Lung (tissue), 12 donors: Measurements from ENCODE around the gene ALLC. TPM values are rescaled to one million over a fixed set of nuclear protein-coding genes. Genes with fewer than 3 reads are reported as not detected.

Experiments used
- ATAC-seq: fragments of 200-7000 bp; cut with Tn5 transposase; one replicate; pipeline ENCODE4 v1.9.1; 2020; ENCODE audit warnings: moderate number of reproducible peaks; ENCODE audit not compliant: insufficient read depth, low FRiP score
- DNase-seq, 3 donors: peaks; one replicate each; pipeline ENCODE4 v3.0.0-alpha.2; 2013 to 2017
- H3K27ac ChIP-seq, 2 donors: one replicate each; pipeline ENCODE4 v1.5.1; 2013; ENCODE audit warnings: mild to moderate bottlenecking in 2 of 2, moderate library complexity in 2 of 2, control low read depth in 1 of 2, inconsistent platforms in 1 of 2, low read depth in 1 of 2, low read length in 1 of 2
- H3K27me3 ChIP-seq, 3 donors: one replicate each; pipeline ENCODE4 v1.5.1; 2013; ENCODE audit warnings: low read length in 2 of 3; ENCODE audit not compliant: control insufficient read depth in 3 of 3, insufficient read depth in 3 of 3
- H3K36me3 ChIP-seq, 4 donors: one replicate each; pipeline ENCODE4 v1.5.1; 2013; ENCODE audit warnings: low read length in 4 of 4, mild to moderate bottlenecking in 1 of 4, moderate library complexity in 1 of 4; ENCODE audit not compliant: control insufficient read depth in 4 of 4, insufficient read depth in 4 of 4
- H3K4me1 ChIP-seq, 5 donors: one replicate each; pipeline ENCODE4 v1.5.1; 2013; ENCODE audit warnings: low read length in 5 of 5, mild to moderate bottlenecking in 2 of 5, moderate library complexity in 1 of 5; ENCODE audit not compliant: control insufficient read depth in 5 of 5, insufficient read depth in 5 of 5
- H3K4me3 ChIP-seq: one replicate; pipeline ENCODE4 v1.5.1; 2013; ENCODE audit warnings: mild to moderate bottlenecking, control low read depth, moderate library complexity
- H3K9ac ChIP-seq, 2 donors: one replicate each; pipeline ENCODE4 v1.5.1; 2013; ENCODE audit warnings: low read length in 2 of 2, control low read depth in 1 of 2; ENCODE audit not compliant: insufficient read depth in 1 of 2
- H3K9me3 ChIP-seq, 4 donors: one replicate each; pipeline ENCODE4 v1.5.1; 2013; ENCODE audit warnings: low read length in 3 of 4, mild to moderate bottlenecking in 1 of 4, moderate library complexity in 1 of 4; ENCODE audit not compliant: control insufficient read depth in 4 of 4, insufficient read depth in 3 of 4
- WGBS, 2 donors: extraction: QIAGEN DNeasy Blood & Tissue Kit; methylation state at CpG; one replicate each; pipeline ENCODE4 v1.1.7; 2013; 5-methylcytosine and 5-hydroxymethylcytosine counted together
- polyA plus RNA-seq, 2 donors: library from polyadenylated mRNA; stranded (reverse); fragments of 200-250 nt; gene quantifications; one replicate each; pipeline ENCODE4 v1.2.1, GENCODE V29; 2013
- total RNA-seq, 2 donors: library from RNA; depleted of rRNA in 1 of 2; stranded (reverse); fragments of >200 nt in 1 of 2; gene quantifications; one replicate each; pipeline ENCODE4 v1.2.1, GENCODE V29; 2014 to 2021
- TF ChIP-seq, protein P1 (sequence below): IDR thresholded peaks from 2 replicates; pipeline ENCODE4 v1.5.1; 2012; ENCODE audit warnings: mild to moderate bottlenecking; ENCODE audit errors: control extremely low read depth, extremely low read depth
- donor health status: control.
- donor health status: control.
- donor health status: Bipolar disorder and iron deficiency.
- donor health status: healthy.
- donor health status: DM: yes; HTN: yes; CAD: no.

The ALLC gene
- total and polyA plus RNA-seq, 4 donors, result 0.06 TPM; not detected in 3

DNA sequence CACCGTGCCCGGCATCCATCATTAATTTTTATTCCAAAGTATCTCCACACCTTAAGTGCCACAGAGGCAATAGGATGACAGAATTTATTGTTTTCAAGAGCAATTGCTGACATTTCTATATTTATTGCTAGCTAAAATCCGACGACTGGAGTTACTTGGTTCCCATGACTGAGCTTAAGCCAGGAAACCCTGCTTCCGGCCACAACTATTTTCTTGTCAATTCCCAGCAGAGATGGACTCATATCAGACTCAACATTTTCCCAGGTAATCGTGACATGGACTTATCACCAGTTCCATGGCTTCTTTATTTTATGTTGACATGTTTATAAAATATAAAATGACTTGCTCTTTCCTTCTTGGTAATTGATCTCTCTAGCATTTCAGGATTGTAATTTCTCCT lies 24.8 kb downstream of the ALLC start:
- H3K9ac ChIP-seq, result no peak overlapping the region
- no peaks in the 10 kb centered on the region for H3K9me3 ChIP-seq
- no peak overlapping the region for H3K27ac ChIP-seq
- H3K4me1 ChIP-seq, result no peaks in the 10 kb centered on the region
- H3K4me3 ChIP-seq, result no peak overlapping the region
- TF ChIP-seq, protein P1, sequence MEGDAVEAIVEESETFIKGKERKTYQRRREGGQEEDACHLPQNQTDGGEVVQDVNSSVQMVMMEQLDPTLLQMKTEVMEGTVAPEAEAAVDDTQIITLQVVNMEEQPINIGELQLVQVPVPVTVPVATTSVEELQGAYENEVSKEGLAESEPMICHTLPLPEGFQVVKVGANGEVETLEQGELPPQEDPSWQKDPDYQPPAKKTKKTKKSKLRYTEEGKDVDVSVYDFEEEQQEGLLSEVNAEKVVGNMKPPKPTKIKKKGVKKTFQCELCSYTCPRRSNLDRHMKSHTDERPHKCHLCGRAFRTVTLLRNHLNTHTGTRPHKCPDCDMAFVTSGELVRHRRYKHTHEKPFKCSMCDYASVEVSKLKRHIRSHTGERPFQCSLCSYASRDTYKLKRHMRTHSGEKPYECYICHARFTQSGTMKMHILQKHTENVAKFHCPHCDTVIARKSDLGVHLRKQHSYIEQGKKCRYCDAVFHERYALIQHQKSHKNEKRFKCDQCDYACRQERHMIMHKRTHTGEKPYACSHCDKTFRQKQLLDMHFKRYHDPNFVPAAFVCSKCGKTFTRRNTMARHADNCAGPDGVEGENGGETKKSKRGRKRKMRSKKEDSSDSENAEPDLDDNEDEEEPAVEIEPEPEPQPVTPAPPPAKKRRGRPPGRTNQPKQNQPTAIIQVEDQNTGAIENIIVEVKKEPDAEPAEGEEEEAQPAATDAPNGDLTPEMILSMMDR, result no peak
- WGBS, 2 donors, result 73 to 80% methylated on average over 6 of the region's 6 CpGs
- no peak for ATAC-seq
- DNase-seq, result no peak
- H3K27me3 ChIP-seq, result no peaks in the 10 kb centered on the region
- H3K36me3 ChIP-seq, result no peaks in the 10 kb centered on the region

DNA sequence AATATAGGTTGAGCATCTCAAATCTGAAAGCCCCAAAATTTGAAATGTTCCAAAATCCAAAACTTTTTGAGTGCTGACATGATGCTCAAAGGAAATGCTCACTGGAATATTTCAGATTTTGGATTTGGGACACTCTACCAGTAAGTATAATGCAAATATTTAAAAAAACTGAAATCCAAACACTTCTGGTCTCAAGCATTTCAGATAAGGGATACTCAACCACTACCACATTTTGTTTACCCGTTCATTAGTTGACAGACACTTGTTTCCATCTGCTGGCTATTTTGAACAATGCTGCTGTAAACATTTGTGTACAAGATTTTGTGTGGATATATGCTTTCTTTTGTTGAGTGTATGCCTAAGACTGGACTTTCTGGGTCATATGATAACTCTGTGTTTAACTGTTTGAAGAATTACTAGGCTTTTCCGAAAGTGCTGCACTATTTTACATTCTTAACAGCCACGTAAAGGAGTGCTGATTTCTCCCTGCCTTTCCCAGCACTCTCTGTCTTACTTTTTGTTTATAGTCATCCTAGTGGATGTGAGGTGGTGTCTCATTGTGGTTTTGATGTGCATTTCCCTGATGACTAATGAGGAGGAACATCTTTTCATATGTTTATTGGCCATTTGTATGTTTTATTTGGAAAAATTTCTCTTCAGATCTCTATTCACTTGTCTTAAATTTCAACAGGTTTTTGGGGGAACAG lies 25.9 kb downstream of the ALLC start:
- no peaks in the 10 kb centered on the region for H3K9me3 ChIP-seq
- TF ChIP-seq, protein P1, result no peak
- no peak overlapping the region for H3K27ac ChIP-seq
- H3K36me3 ChIP-seq, result no peaks in the 10 kb centered on the region
- no peak overlapping the region for H3K9ac ChIP-seq
- ATAC-seq, result no peak
- H3K27me3 ChIP-seq, result no peaks in the 10 kb centered on the region
- peak in 2 of 3 donors; percentile 48 for DNase-seq
- WGBS, 2 donors, result 30 to 58% methylated on average over 3 of the region's 3 CpGs
- H3K4me3 ChIP-seq, result no peak overlapping the region
- H3K4me1 ChIP-seq, result no peaks in the 10 kb centered on the region

DNA sequence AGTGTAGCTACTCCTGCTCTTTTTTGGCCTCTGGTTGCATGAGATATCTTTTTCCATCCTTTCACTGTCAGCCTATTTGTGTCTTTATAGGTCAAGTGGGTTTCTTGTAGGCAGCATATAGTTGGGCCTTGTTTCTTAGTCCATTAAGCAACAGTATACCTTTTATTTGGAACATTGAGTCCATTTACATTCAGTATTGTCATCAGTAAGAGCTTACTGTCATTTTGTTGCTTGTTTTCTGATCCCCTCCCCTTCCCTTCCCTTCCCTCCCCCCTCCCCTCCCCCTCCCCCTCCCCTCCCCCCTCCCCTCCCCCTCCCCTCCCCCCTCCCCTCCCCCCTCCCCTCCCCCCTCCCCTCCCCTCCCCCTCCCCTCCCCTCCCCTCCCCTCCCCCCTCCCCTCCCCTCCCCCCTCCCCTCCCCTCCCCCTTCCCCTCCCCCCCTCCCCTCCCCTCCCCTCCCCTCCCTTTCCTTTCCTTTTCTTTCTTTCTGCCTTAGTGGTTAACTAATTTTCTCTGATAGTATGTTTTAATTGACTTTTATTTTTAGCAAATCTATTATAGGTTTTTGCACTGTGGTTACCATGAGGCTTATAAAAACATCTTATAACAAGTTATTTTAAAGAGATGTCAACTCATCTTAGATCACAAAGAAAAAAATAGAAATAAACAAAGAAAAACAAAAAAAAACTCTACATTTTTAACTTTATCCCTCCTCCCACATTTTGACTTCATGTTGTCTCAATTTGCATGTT lies 32.2 kb downstream of the ALLC start:
- Histone ChIP-seq H3K36me3 (no peaks in the 10 kb centered on the region), H3K27me3 (no peaks in the 10 kb centered on the region), H3K4me1 (no peaks in the 10 kb centered on the region), H3K27ac (no peak overlapping the region), H3K9ac (no peak overlapping the region), H3K4me3 (no peak overlapping the region), H3K9me3 (no peaks in the 10 kb centered on the region)
- ATAC-seq (no peak), DNase-seq (no peak)
- TF ChIP-seq, protein P1, result no peak
